MM.1S (cell line): ENCODE results near the gene ALPP.

Experiments
- EZH2phosphoT487 ChIP-seq: fragments of 300-600 bp; sonication (generic); IDR thresholded peaks from 2 replicates; pipeline ENCODE4 v1.6.1; 2018; ENCODE audit warnings: antibody characterized with exemption, low read length
- TF ChIP-seq, protein P1 (sequence below): fragments of 300-600 bp; sonication (generic); IDR thresholded peaks from 2 replicates; pipeline ENCODE4 v1.5.1; 2016; ENCODE audit warnings: antibody characterized with exemption, low read length, mixed read lengths

DNA sequence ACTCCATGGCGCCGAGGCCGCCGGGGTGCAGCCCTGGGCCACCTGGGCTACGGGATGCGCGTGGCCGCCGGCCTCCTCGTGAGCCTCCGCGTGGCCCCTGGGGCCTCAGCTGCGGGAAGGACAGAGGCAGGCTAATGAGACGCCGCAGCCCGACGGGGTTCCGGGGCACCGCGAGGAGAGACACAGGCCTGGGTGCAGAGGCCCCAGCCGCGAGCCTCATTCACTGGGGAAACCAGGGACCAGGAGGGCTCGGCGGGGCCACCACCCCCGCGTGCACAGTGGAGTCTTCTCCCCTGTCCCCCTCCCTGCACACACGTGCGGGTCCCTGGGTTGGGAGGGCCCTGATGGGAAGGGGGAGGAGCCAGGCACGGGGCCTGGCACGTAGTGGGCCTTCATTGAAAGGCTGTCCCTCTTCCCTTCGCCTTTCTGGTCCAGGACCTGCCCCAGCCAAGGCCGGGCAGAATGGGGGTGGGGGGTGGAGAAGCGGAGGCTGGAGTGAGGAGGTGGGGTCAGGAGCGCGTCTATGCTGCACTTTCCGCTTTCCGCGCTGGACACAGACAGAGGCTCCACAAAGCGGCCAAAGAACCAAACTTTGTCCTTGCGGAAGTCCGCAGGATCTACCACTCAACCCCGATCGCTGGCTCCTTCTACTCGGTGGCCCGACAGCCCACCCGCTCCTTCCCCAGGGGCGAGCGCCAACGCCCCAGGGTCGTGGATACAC is 9.1 kb downstream of the ALPP start:
- TF ChIP-seq, protein P1, sequence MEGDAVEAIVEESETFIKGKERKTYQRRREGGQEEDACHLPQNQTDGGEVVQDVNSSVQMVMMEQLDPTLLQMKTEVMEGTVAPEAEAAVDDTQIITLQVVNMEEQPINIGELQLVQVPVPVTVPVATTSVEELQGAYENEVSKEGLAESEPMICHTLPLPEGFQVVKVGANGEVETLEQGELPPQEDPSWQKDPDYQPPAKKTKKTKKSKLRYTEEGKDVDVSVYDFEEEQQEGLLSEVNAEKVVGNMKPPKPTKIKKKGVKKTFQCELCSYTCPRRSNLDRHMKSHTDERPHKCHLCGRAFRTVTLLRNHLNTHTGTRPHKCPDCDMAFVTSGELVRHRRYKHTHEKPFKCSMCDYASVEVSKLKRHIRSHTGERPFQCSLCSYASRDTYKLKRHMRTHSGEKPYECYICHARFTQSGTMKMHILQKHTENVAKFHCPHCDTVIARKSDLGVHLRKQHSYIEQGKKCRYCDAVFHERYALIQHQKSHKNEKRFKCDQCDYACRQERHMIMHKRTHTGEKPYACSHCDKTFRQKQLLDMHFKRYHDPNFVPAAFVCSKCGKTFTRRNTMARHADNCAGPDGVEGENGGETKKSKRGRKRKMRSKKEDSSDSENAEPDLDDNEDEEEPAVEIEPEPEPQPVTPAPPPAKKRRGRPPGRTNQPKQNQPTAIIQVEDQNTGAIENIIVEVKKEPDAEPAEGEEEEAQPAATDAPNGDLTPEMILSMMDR: no peak
- TF ChIP-seq EZH2phosphoT487: no peak
